ENCODE data around the gene ETV1.
"Not testable (repeated sequence)": the region's sequence is repeated elsewhere in the genome, so short reads cannot be mapped to it uniquely, and the experiment has no call there.

ETV1 gene

GRCh38 chr7:13920053-13920697 lies 69.3 kb downstream of the ETV1 start:
- DNase-seq = peak; percentile 96

GRCh38 chr7:13918333-13918732 lies 71.1 kb downstream of the ETV1 start:
- DNase-seq = not testable (repeated sequence)

- DNase-seq = not testable (repeated sequence)
Observed at GRCh38 chr7:13917103-13917502, 72.4 kb downstream of the ETV1 start.

- DNase-seq = no peak
Observed at GRCh38 chr7:13915891-13916290, 73.6 kb downstream of the ETV1 start.

- DNase-seq = no peak
Observed at GRCh38 chr7:13912715-13913278, 76.7 kb downstream of the ETV1 start.

GRCh38 chr7:13911909-13912308 lies 77.6 kb downstream of the ETV1 start:
- DNase-seq = no peak

- DNase-seq = no peak
Observed at GRCh38 chr7:13910805-13911551, 78.5 kb downstream of the ETV1 start.

GRCh38 chr7:13908667-13909397 lies 80.6 kb downstream of the ETV1 start:
- peak; percentile 66 for DNase-seq

- DNase-seq = no peak
Observed at GRCh38 chr7:13907831-13908230, 81.6 kb downstream of the ETV1 start.

GRCh38 chr7:13904689-13905088 lies 84.8 kb downstream of the ETV1 start:
- DNase-seq = peak; percentile 43

- DNase-seq = no peak
Observed at GRCh38 chr7:13904007-13904406, 85.5 kb downstream of the ETV1 start.

- no peak for DNase-seq
Observed at GRCh38 chr7:13901577-13901976, 87.9 kb downstream of the ETV1 start.

- DNase-seq = no peak
Observed at GRCh38 chr7:13898957-13899670, 90.4 kb downstream of the ETV1 start.

- DNase-seq = no peak
Observed at GRCh38 chr7:13897819-13898218, 91.6 kb downstream of the ETV1 start.

GRCh38 chr7:13894954-13895353 lies 94.5 kb downstream of the ETV1 start:
- no peak for DNase-seq

- DNase-seq = no peak
Observed at GRCh38 chr7:13894377-13894776, 95.1 kb downstream of the ETV1 start.

GRCh38 chr7:13890793-13891192 lies 98.7 kb downstream of the ETV1 start:
- DNase-seq = no peak

GRCh38 chr7:13886356-13886755 lies 103.1 kb downstream of the ETV1 start:
- no peak for DNase-seq

GRCh38 chr7:13882051-13882450 lies 107.4 kb downstream of the ETV1 start:
- no peak for DNase-seq

GRCh38 chr7:13880789-13881188 lies 108.7 kb downstream of the ETV1 start:
- no peak for DNase-seq

GRCh38 chr7:13879994-13880686 lies 109.3 kb downstream of the ETV1 start:
- no peak for DNase-seq

- no peak for DNase-seq
Observed at GRCh38 chr7:13879143-13879542, 110.3 kb downstream of the ETV1 start.

Measured in eye (tissue), 1 donor.